Measurements from ENCODE around the gene GARIN5A.
A peak's percentile ranks its signal among the peaks of the same experiment; 100 is the strongest.

GARIN5A gene

GRCh38 chr19:50494186-50495019 is 17.8 kb upstream of the GARIN5A start:
- DNase-seq (ENCODE audit: low read depth), result no peak
- no peaks in the 10 kb centered on the region for H3K4me1 ChIP-seq (ENCODE audit: control insufficient read depth, insufficient read depth, low read length)
- no peaks in the 10 kb centered on the region for H3K36me3 ChIP-seq (ENCODE audit: control insufficient read depth, insufficient read depth, low read length, severe bottlenecking)
- peaks cover 6% of the 10 kb centered on the region for H3K9me3 ChIP-seq (ENCODE audit: control insufficient read depth, low read length)
- no peak overlapping the region for H3K9ac ChIP-seq (ENCODE audit: low read length)
- peaks cover 66% of the 10 kb centered on the region for H3K27me3 ChIP-seq (replicated peaks; ENCODE audit: control insufficient read depth, insufficient read depth, low read length)
- H3K4me3 ChIP-seq (ENCODE audit: low read length), result no peak overlapping the region

GRCh38 chr19:50493171-50493570 is 16.5 kb upstream of the GARIN5A start:
- H3K27me3 ChIP-seq (replicated peaks; ENCODE audit: control insufficient read depth, insufficient read depth, low read length), result peaks cover 71% of the 10 kb centered on the region
- no peak overlapping the region for H3K4me3 ChIP-seq (ENCODE audit: low read length)
- no peaks in the 10 kb centered on the region for H3K4me1 ChIP-seq (ENCODE audit: control insufficient read depth, insufficient read depth, low read length)
- no peak overlapping the region for H3K9ac ChIP-seq (ENCODE audit: low read length)
- H3K9me3 ChIP-seq (ENCODE audit: control insufficient read depth, low read length), result peaks cover 6% of the 10 kb centered on the region
- DNase-seq (ENCODE audit: low read depth), result no peak
- no peaks in the 10 kb centered on the region for H3K36me3 ChIP-seq (ENCODE audit: control insufficient read depth, insufficient read depth, low read length, severe bottlenecking)

DNA sequence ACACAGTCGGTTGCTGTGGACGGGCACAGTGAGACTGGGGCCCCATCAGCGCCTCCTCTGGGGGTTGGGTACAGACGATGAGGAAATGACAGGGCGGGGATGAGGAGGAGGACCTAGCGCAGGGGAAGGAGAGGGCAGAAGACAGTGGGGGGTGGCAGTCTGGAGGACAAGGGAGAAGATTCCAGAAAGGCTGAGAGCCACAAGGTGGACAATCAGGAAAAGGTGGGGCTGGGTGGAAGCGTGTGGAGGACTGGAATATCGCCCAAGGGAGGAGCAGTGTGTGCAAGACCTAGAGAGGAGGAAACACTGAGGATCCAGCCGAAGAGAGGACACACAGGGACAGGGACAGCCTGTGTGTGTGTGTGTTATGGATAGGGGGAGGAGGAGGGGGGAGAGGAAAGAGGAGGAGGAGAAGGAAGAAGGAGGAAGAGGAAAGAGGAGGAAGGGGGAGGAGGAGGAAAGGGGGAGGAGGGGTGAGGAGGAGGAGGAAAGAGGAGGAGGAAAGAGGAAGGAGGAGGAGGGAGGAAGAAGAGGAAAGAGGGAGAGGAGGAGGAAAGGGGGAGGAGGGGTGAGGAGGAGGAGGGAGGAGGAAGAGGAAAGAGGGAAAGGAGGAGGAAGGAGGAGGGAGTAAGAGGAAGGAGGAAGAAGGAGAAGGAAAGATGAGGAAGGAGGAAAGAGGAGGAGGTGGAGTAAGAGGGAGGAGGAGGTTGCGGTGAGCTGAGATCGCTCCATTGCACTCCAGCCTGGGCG is 15.8 kb upstream of the GARIN5A start:
- no peaks in the 10 kb centered on the region for H3K4me1 ChIP-seq (ENCODE audit: control insufficient read depth, insufficient read depth, low read length)
- H3K27me3 ChIP-seq (replicated peaks; ENCODE audit: control insufficient read depth, insufficient read depth, low read length), result peaks cover 67% of the 10 kb centered on the region
- H3K9ac ChIP-seq (ENCODE audit: low read length), result no peak overlapping the region
- no peaks in the 10 kb centered on the region for H3K36me3 ChIP-seq (ENCODE audit: control insufficient read depth, insufficient read depth, low read length, severe bottlenecking)
- no peak overlapping the region for H3K4me3 ChIP-seq (ENCODE audit: low read length)
- H3K9me3 ChIP-seq (ENCODE audit: control insufficient read depth, low read length), result peaks cover 6% of the 10 kb centered on the region
- peak; percentile 15 for DNase-seq (ENCODE audit: low read depth)

- Histone ChIP-seq H3K4me1 (ENCODE audit: control insufficient read depth, insufficient read depth, low read length) (no peaks in the 10 kb centered on the region), H3K4me3 (ENCODE audit: low read length) (no peak overlapping the region), H3K9ac (ENCODE audit: low read length) (no peak overlapping the region), H3K36me3 (ENCODE audit: control insufficient read depth, insufficient read depth, low read length, severe bottlenecking) (no peaks in the 10 kb centered on the region), H3K27me3 (replicated peaks; ENCODE audit: control insufficient read depth, insufficient read depth, low read length) (peaks cover 67% of the 10 kb centered on the region), H3K9me3 (ENCODE audit: control insufficient read depth, low read length) (peaks cover 12% of the 10 kb centered on the region)
- no peak for DNase-seq (ENCODE audit: low read depth)
These were observed 14.4 kb upstream of the GARIN5A start for GRCh38 chr19:50490991-50491472.

- Histone ChIP-seq H3K4me3 (ENCODE audit: low read length) (no peak overlapping the region), H3K4me1 (ENCODE audit: control insufficient read depth, insufficient read depth, low read length) (no peaks in the 10 kb centered on the region), H3K9me3 (ENCODE audit: control insufficient read depth, low read length) (peaks cover 12% of the 10 kb centered on the region), H3K27me3 (replicated peaks; ENCODE audit: control insufficient read depth, insufficient read depth, low read length) (peaks cover 66% of the 10 kb centered on the region), H3K36me3 (ENCODE audit: control insufficient read depth, insufficient read depth, low read length, severe bottlenecking) (no peaks in the 10 kb centered on the region), H3K9ac (ENCODE audit: low read length) (no peak overlapping the region)
- no peak for DNase-seq (ENCODE audit: low read depth)
These were observed 13.8 kb upstream of the GARIN5A start for GRCh38 chr19:50490411-50490811.

DNA sequence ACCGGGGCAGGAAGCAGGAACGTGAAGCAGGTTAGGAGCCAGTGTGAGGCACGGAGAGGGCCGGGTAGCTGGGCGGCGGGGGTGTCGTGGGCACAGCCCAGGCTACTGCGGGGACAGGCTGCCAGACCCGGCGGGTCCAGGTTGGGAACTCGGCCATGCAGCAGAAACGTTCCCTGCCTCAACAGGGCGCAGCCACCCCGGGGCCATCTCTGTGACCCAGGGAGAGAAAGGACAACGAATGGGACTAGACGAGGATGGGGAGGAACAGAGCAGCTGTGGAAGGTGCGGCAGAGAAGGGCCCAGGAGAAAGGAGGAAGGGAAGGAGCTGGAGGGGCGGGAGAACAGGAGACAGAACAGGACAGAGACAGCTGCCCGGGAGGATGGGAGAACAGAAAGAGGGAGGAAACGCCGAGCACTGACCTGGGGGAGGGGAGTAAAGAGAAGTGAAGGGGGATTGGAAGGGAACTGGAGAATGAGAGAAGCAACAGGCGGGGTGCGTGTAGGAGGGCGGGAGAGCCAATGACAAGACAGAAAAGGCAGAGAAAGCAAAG is 12.9 kb upstream of the GARIN5A start:
- H3K4me1 ChIP-seq (ENCODE audit: control insufficient read depth, insufficient read depth, low read length), result no peaks in the 10 kb centered on the region
- H3K9ac ChIP-seq (ENCODE audit: low read length), result no peak overlapping the region
- no peak for DNase-seq (ENCODE audit: low read depth)
- H3K9me3 ChIP-seq (ENCODE audit: control insufficient read depth, low read length), result peaks cover 12% of the 10 kb centered on the region
- no peaks in the 10 kb centered on the region for H3K36me3 ChIP-seq (ENCODE audit: control insufficient read depth, insufficient read depth, low read length, severe bottlenecking)
- H3K4me3 ChIP-seq (ENCODE audit: low read length), result no peak overlapping the region
- H3K27me3 ChIP-seq (replicated peaks; ENCODE audit: control insufficient read depth, insufficient read depth, low read length), result peaks cover 57% of the 10 kb centered on the region

GRCh38 chr19:50488389-50489194 is 11.9 kb upstream of the GARIN5A start:
- no peak for DNase-seq (ENCODE audit: low read depth)
- Histone ChIP-seq H3K4me3 (ENCODE audit: low read length) (no peak overlapping the region), H3K9me3 (ENCODE audit: control insufficient read depth, low read length) (peaks cover 12% of the 10 kb centered on the region), H3K4me1 (ENCODE audit: control insufficient read depth, insufficient read depth, low read length) (no peaks in the 10 kb centered on the region), H3K9ac (ENCODE audit: low read length) (no peak overlapping the region), H3K36me3 (ENCODE audit: control insufficient read depth, insufficient read depth, low read length, severe bottlenecking) (peaks cover under 1% of the 10 kb centered on the region), H3K27me3 (replicated peaks; ENCODE audit: control insufficient read depth, insufficient read depth, low read length) (peaks cover 51% of the 10 kb centered on the region)

GRCh38 chr19:50486823-50487515 is 10.3 kb upstream of the GARIN5A start:
- no peak for DNase-seq (ENCODE audit: low read depth)
- Histone ChIP-seq H3K4me1 (ENCODE audit: control insufficient read depth, insufficient read depth, low read length) (no peaks in the 10 kb centered on the region), H3K4me3 (ENCODE audit: low read length) (no peak overlapping the region), H3K36me3 (ENCODE audit: control insufficient read depth, insufficient read depth, low read length, severe bottlenecking) (peaks cover 9% of the 10 kb centered on the region), H3K9me3 (ENCODE audit: control insufficient read depth, low read length) (peaks cover 12% of the 10 kb centered on the region), H3K27me3 (replicated peaks; ENCODE audit: control insufficient read depth, insufficient read depth, low read length) (peaks cover 36% of the 10 kb centered on the region), H3K9ac (ENCODE audit: low read length) (no peak overlapping the region)

DNA sequence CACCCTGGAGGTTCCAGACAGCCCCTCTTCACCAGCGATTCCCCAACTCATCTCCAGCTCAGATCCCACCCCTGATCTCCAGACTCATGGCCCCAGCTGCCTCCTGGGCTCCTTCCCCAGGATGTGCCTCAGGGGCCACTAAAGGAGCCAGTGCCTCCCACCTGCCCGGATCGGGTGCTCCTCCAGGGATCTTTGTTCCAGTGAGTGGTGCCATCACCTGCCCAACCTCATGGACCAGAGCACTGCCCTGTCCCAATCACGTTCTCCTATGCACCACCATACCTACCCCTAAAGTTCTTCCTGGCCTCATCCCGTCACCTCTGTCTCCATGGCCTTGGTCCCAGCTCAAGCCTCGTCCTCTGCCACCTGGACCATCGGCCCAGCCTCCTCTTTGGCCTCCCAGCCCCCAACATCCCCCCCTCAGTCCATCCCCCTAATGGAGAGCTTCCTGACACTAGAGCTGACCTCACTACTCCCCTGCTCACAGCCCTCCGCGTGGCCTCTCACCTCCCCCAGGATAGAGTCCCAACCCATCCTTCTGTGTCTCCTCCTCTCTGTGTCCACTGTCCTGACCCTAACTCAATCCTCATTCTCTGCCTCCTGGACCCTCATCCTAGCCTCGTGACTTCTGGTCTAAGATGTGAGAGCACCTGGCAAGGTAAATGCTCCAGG is 8.8 kb upstream of the GARIN5A start:
- Histone ChIP-seq H3K27me3 (replicated peaks; ENCODE audit: control insufficient read depth, insufficient read depth, low read length) (peaks cover 24% of the 10 kb centered on the region), H3K4me1 (ENCODE audit: control insufficient read depth, insufficient read depth, low read length) (no peaks in the 10 kb centered on the region), H3K4me3 (ENCODE audit: low read length) (no peak overlapping the region), H3K9ac (ENCODE audit: low read length) (no peak overlapping the region), H3K9me3 (ENCODE audit: control insufficient read depth, low read length) (peaks cover 6% of the 10 kb centered on the region), H3K36me3 (ENCODE audit: control insufficient read depth, insufficient read depth, low read length, severe bottlenecking) (peaks cover 19% of the 10 kb centered on the region)
- DNase-seq (ENCODE audit: low read depth), result no peak

GRCh38 chr19:50482916-50483315 is 6.3 kb upstream of the GARIN5A start:
- peaks cover 9% of the 10 kb centered on the region for H3K27me3 ChIP-seq (replicated peaks; ENCODE audit: control insufficient read depth, insufficient read depth, low read length)
- peaks cover 5% of the 10 kb centered on the region for H3K9me3 ChIP-seq (ENCODE audit: control insufficient read depth, low read length)
- no peak overlapping the region for H3K9ac ChIP-seq (ENCODE audit: low read length)
- H3K36me3 ChIP-seq (ENCODE audit: control insufficient read depth, insufficient read depth, low read length, severe bottlenecking), result peaks cover 31% of the 10 kb centered on the region
- H3K4me1 ChIP-seq (ENCODE audit: control insufficient read depth, insufficient read depth, low read length), result no peaks in the 10 kb centered on the region
- no peak overlapping the region for H3K4me3 ChIP-seq (ENCODE audit: low read length)
- DNase-seq (ENCODE audit: low read depth), result no peak
